ENCODE results near the gene FOXD2. TPM values are rescaled to one million over a fixed set of nuclear protein-coding genes. Genes with fewer than 3 reads are reported as not detected.

Gene FOXD2
- polyA plus RNA-seq, 1 of the 3 experiments (the other 2 are of a cell fraction), result not detected

- CTCF ChIA-PET, result interaction anchor here (0.6 to 7.6 kb wide), 5 partner anchors 10 to 365 kb away, joined by 3 to 41 read pairs (median 4); partner anchors contain the start of gene FOXD2
- Histone ChIP-seq H2AFZ (ENCODE audit: low read depth) (no peak overlapping the region), H3K36me3 (replicated peaks in 1 of 2; ENCODE audit: control insufficient read depth in 1 of 2, insufficient read depth in 2 of 2, low read length in 1 of 2) (no peaks in the 10 kb centered on the region), H3K9ac (no peak overlapping the region), H4K20me1 (ENCODE audit: insufficient read depth) (no peaks in the 10 kb centered on the region), H3K4me3 (ENCODE audit: low read depth in 2 of 2, low read length in 1 of 2) (no peak overlapping the region), H3K27me3 (ENCODE audit: insufficient read depth) (no peaks in the 10 kb centered on the region), H3F3A (replicated peaks; ENCODE audit: insufficient read depth) (no peaks in the 10 kb centered on the region), H3K79me2 (ENCODE audit: insufficient read depth) (no peaks in the 10 kb centered on the region), H3K9me2 (no peaks in the 10 kb centered on the region), H3K27ac (ENCODE audit: low read depth in 2 of 2, low read length in 1 of 2) (no peak overlapping the region), H3K9me3 (no peaks in the 10 kb centered on the region), H3K4me1 (ENCODE audit: control insufficient read depth in 1 of 2, insufficient read depth in 2 of 2, low read depth in 1 of 2, low read length in 1 of 2) (no peaks in the 10 kb centered on the region), H3K4me2 (no peak overlapping the region)
- WGBS (ENCODE audit: low lambda C conversion rate), result 69% methylated on average over 4 of the region's 4 CpGs
- DNase-seq, result no peak
- TF ChIP-seq TCF12 (IDR thresholded peaks at IDR 0.05) (no peak), RCOR1 (IDR thresholded peaks at IDR 0.05; ENCODE audit: low read length) (no peak), FOXJ3 (CRISPR knock-in tag; IDR thresholded peaks at IDR 0.05) (no peak), EZH2phosphoT487 (IDR thresholded peaks at IDR 0.05; ENCODE audit: borderline replicate concordance, low read depth) (no peak), CHD2 (IDR thresholded peaks at IDR 0.05; ENCODE audit: low read length, partially characterized antibody) (no peak), TAF1 (IDR thresholded peaks at IDR 0.05; ENCODE audit: borderline replicate concordance, low read depth, low read length) (no peak), RFX5 (IDR thresholded peaks at IDR 0.05; ENCODE audit: low read length) (no peak), REST (IDR thresholded peaks at IDR 0.05; ENCODE audit: low read depth, low read length) (no peak), MXI1 (IDR thresholded peaks at IDR 0.05; ENCODE audit: low read depth, low read length) (no peak), PBX3 (IDR thresholded peaks at IDR 0.05) (no peak), YY1 (IDR thresholded peaks at IDR 0.05; ENCODE audit: low read depth) (no peak), ELF1 (IDR thresholded peaks at IDR 0.05) (no peak), GATA2 (CRISPR knock-in tag; IDR thresholded peaks at IDR 0.05) (no peak), CTCF (IDR thresholded peaks at IDR 0.05) (no peak), JUND (IDR thresholded peaks at IDR 0.05) (no peak), RAD21 (IDR thresholded peaks at IDR 0.05; ENCODE audit: low read length) (no peak), NFIC (IDR thresholded peaks at IDR 0.05; ENCODE audit: borderline replicate concordance) (no peak)
- POLR2A ChIA-PET, result no interaction called here
Observed at GRCh38 chr1:47403321-47403910, 34.4 kb upstream of the FOXD2 start.
